HCT116 (cell line): ENCODE measurements around the gene RSRC1.

ENCODE experiments used
- SIN3A ChIP-seq: IDR thresholded peaks from 2 replicates; pipeline ENCODE4 v1.6.1; 2012; ENCODE audit warnings: low read depth
- TF ChIP-seq, protein P1 (sequence below), 3 experiments: fragments of 200-600 bp in 1 of 3; sonication (generic) in 1 of 3; IDR thresholded peaks in 2 of 3; conservative IDR thresholded peaks in 1 of 3; 2 replicates each; pipeline ENCODE4 v1.5.1; 2012 to 2017; ENCODE audit warnings: low read depth in 2 of 3, low read length in 2 of 3, antibody characterized with exemption in 1 of 3, borderline replicate concordance in 1 of 3, control low read depth in 1 of 3, mild to moderate bottlenecking in 1 of 3, mixed read lengths in 1 of 3, mixed run types in 1 of 3, moderate library complexity in 1 of 3; ENCODE audit not compliant: insufficient read depth in 1 of 3

DNA sequence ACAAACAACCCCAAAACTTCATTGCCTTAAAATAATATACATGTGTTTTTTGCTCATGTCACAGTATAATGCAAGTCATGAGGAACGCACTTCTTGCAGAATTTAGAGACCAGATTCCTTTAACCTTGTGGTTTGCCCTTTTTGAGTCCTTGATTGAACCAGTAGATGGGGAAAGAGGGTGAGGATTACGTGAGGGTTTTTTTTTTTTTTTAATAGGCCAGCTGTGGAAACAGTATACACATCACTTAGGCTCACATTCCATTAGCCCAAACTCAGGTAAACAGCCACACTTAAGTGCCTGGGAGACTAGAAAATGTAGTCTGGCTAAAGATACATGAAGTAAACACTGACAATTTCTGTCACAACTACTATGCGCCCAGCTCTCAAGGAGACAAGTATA, 346.2 kb downstream of the RSRC1 start:
- no peak for TF ChIP-seq SIN3A
- TF ChIP-seq, protein P1, sequence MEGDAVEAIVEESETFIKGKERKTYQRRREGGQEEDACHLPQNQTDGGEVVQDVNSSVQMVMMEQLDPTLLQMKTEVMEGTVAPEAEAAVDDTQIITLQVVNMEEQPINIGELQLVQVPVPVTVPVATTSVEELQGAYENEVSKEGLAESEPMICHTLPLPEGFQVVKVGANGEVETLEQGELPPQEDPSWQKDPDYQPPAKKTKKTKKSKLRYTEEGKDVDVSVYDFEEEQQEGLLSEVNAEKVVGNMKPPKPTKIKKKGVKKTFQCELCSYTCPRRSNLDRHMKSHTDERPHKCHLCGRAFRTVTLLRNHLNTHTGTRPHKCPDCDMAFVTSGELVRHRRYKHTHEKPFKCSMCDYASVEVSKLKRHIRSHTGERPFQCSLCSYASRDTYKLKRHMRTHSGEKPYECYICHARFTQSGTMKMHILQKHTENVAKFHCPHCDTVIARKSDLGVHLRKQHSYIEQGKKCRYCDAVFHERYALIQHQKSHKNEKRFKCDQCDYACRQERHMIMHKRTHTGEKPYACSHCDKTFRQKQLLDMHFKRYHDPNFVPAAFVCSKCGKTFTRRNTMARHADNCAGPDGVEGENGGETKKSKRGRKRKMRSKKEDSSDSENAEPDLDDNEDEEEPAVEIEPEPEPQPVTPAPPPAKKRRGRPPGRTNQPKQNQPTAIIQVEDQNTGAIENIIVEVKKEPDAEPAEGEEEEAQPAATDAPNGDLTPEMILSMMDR (IDR thresholded peaks at IDR 0.05 in 2 of 3, conservative IDR thresholded peaks at IDR 0.05 in 1 of 3; ENCODE audit: borderline replicate concordance in 1 of 3, insufficient read depth in 1 of 3, low read depth in 2 of 3, low read length in 2 of 3) = no peak
